GM19438 (cell line): ENCODE data around the gene IL17B.

ENCODE experiments used
- ATAC-seq: cut with Tn5 transposase; IDR thresholded peaks from one replicate; pipeline ENCODE4 v1.9.1; 2021; ENCODE audit warnings: low read depth; ENCODE audit not compliant: unreplicated experiment

The IL17B gene

GRCh38 chr5:149415066-149415967 lies 36.2 kb upstream of the IL17B start:
- no peak for ATAC-seq

DNA sequence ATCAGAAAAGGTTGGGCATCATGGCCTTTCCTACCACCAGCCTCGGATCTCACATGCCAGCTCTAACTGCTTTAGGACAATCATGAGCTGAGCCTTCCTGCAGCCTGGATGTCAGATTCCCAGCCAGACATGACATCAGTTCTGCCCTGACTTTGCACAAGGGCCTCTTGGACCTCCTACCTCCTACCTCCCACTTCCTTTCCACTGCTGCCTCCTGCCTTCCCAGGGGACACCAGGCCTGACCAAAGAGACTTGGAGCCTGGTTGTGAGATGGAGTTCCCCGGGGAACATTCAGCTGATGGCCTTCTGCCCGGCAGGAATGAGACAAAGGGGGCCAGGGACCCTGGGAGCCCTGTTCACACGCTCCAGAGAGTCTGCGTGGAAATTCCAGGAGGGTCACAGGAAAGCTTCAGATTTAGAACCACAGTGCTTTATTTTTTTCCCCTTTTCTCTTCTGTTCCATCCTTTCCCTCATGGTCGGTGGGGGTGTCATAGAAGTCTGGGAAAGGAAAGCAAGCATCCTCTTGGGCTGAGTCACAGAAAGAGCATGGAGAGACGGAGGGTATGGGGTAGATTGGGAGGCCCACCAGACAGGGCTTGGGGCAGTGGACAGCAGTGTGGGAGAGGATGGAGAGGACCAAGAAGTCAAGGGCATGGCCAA lies 35.4 kb upstream of the IL17B start:
- ATAC-seq: no peak

GRCh38 chr5:149413477-149414210 lies 34.6 kb upstream of the IL17B start:
- no peak for ATAC-seq

DNA sequence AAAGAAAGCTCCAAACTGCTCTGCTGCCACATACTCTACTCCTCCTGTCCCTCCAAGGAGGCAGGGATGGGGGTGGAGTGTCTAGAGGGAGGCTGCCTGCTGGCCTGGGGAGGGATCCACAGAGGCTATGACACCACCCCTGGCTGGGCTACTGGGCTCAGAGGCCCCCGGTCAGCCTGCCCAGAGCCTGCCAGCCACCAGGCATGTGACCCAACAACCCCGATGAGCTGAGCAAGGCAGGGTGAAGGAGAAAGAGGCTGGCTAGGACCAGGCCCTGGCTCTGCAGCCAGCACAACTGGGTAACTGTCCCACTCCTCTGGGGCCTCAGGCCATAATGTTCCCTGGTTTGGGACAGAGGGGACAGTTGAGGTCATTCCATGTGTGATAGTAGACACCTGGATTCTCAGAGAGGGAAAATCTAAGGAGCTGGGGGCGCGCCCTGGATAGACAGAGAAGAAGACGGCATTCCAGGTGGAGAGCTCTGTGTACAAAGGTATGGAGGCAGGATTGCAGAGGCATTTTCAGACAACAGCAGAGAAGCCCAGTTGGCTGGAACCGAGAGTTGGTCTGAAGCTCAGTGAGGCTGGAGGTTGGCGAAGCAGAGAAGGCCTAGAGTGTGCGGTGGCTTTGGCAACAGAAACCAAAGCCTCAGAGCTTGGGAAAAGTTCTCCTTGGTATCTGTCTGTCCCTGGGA lies 33.8 kb upstream of the IL17B start:
- ATAC-seq: no peak

- no peak for ATAC-seq
Observed at GRCh38 chr5:149411738-149412519, 32.8 kb upstream of the IL17B start.

- no peak for ATAC-seq
Observed at GRCh38 chr5:149410721-149411432, 31.8 kb upstream of the IL17B start.

DNA sequence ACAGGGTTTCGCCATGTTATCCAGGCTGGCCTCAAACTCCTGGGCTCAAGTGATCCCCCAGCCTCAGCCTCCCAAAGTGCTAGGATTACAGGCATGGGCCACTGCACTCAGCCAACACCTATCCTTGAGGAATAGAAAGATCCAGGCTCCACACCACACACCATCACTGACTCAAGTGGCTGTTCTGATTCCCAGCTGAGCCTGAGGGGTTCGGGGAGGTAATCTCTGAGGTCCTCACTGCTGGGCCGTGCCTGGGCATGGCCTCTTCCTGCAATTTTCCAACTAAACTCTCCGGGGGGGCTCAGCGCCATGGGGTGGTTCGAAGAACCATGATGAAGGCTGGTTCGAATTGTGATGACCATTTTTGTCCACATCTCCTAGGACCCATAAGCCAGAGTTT lies 31.0 kb upstream of the IL17B start:
- ATAC-seq: no peak

- ATAC-seq: no peak
Observed at GRCh38 chr5:149409268-149409948, 30.3 kb upstream of the IL17B start.

DNA sequence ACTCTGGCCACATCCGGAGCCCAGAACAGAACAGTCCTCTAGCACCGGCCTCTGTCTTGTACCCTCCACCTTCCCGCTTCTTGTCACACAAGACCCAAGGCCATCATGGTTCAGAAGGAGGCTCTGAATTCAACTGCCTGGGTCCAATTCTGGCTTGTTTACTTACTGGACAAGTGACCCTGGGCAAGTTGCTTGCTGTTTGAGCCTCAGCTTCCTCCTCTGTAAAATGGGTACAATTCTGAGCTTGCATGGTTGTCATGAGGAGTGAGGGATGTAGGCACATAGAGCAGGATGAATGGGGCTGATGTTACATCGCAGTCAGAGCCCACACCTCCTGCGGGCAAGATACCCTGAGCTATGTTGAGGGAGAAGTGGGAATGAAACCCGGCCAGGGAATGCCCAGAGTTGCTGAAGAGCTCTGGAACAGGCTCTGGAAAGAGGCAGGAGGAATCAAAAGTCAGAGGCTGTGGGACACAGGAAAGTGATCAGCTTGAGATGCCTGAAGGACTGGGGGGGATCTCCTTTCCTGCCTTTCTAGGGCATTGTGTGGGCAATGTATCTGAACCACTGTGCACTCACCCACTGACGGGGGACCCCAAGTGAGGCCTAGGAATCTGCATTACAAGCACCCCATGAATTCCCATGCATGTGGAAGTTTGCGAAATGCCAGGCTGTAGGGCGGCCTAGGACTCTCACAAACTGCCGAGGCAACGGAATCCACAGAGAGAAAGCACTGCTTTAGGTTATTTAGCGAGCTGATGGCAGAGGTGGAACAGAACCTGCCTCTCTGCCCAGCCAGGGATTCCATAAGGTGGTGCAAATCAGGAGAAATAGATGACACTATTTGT lies 29.4 kb upstream of the IL17B start:
- no peak for ATAC-seq

DNA sequence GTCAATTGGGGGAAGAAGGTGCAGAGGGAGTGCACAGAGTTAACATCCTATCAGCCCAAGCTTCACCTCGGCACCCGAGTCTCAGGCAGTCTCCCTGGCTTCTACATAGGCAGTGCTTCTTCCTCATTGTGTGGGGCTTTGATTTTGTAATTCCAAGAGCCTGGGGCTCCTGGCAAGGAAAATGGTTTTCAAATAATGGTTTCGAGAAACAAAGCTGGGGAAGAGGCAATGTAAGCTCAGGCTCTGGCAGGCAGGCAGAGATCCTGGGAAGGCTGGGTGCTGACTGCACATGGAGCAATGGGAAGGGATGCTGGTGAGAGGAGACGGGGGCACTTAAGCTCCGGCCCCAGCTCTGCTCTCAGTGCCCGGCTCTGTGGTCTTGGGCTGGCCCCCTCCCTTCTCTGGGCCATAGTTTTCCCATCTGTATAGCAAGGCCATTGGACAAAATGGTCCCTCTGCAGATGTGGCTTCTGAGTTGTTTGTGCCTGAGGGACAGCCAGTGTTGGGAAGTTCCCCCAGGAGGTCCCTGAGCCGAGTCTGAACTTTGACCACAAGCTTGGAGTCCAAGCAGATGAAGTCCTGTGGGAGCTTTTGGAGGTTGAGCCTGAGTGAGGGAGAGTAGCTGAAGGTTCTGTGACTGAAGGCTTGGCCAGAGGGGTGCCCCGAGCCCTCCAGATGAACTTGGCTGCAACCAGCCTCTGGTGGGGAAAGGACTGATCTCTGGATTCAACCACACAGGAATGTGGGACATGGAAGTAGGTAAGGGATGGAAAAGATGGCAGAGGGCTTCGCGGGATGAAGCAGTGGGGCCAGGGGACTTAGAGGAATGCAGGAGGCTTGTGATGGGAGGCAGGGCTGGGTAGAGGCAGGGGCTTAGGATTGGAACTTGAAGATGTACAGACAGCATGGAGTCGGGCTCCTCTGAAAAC lies 28.5 kb upstream of the IL17B start:
- no peak for ATAC-seq

DNA sequence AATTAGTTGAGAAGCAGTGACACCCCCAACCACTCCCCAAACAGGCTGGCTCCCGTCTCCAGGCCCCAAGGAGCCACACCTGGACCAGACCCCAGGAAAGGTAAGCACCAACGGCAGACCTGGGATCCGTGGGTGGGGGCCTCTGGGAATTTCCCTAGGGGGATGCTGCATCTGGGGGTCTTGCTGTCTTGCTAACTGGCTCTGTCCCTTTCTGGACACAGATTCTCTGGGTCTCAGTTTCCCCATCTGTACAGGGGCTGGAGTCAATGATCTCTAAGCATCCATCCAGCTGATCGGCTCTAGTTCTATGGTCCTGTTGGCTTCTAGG lies 27.9 kb upstream of the IL17B start:
- no peak for ATAC-seq

GRCh38 chr5:149406203-149406978 lies 27.3 kb upstream of the IL17B start:
- no peak for ATAC-seq

DNA sequence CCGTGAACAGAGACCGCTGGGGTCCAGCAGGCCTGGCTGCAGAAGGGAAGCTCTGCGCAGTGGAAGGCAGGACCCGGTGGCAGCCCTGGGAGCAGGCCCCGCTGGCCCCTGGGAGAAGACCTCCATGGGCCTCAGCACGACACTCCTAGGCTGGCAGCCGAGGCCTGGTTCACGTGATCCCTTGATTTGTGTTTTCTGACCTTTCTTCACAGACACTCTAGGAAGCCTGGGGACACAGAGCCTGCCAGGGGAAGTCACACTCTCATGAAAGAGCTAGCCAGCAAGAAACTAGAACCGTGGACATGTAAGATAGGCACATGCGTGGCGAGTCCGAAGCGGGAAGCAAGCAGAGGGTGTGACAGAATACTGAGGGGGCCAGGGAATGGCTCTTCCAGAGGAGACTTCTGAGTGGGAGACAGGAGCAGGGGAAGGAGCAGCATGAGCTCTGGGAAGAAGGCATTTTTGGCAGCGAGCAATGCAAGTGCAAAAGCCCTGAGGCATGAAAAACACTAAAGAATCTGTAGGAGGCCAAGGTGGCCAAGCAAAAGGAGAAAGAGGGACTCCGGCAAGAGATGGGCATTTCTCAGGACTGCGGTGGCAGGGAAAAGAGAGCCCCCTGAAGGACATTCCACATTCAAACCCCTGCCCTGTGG lies 26.6 kb upstream of the IL17B start:
- no peak for ATAC-seq

GRCh38 chr5:149404746-149405549 lies 25.9 kb upstream of the IL17B start:
- no peak for ATAC-seq
